ENCODE measurements around the gene OGG1. TPM values are rescaled to one million over a fixed set of nuclear protein-coding genes. Genes with fewer than 3 reads are reported as not detected.

OGG1 gene
- total and polyA plus RNA-seq, 9 of the 15 experiments (the other 6 are each of a cell fraction or from before 2014, with no cell fraction given) = 6.6 to 33.0 (median 24.4) TPM

DNA sequence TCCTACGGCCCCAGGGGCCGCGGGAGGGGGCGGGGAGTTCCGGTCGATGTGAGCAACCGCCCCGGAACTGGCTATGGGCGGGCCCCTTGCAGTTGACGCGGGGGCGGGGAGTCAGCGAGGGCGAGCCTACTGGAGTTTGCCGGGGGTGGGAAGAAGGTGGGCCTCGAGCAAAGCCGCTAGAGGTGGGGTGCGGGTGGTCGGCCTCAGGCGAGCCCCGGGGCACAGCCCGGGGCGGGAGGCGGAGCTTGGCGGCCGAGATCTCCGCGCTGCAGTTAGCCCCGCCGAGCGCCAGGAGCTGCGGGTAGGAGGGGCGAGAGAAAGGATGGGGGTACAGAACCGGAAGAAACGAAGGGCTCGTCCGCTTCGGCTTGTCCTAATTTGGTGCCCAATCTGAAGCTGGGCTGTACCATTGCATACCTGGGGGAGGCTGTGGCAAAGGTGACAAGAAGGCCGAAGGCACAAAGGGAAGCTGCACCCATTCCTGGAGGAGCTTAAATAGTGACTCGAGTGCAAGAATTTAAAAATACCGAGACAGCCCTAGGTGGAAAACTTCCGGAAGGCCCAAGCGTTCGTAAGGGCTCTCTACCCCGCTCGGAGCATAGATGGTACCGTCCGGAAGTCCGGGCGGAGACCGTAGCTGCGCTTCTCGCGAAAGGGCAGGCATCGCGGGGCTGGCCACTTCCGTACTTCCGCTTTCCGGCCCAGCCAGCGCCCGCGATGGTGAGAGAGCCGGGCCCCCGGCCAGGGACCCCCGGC is 42.8 kb downstream of the OGG1 start, which contains the start of the genes ARPC4 and TADA3 (continued):
- TF ChIP-seq JUND (IDR thresholded peaks at IDR 0.05; ENCODE audit: borderline replicate concordance, low read depth, low read length) (peak; percentile 97), JUND (tag; IDR thresholded peaks at IDR 0.05; ENCODE audit: borderline replicate concordance, low read depth, low read length) (no peak), THRAP3 (IDR thresholded peaks at IDR 0.05; ENCODE audit: borderline replicate concordance) (no peak), RHOXF2B (CRISPR knock-in tag; conservative IDR thresholded peaks at IDR 0.05) (no peak), ZNF316 (IDR thresholded peaks at IDR 0.05) (no peak), STAG1 (CRISPR knock-in tag; IDR thresholded peaks at IDR 0.05; ENCODE audit: borderline replicate concordance) (no peak), STAT5A (IDR thresholded peaks at IDR 0.05; ENCODE audit: borderline replicate concordance, low read length) (peak; percentile 34; the same call in 1 of the 2 replicates), NFIC (IDR thresholded peaks at IDR 0.05) (no peak), HDGF (IDR thresholded peaks at IDR 0.05) (no peak), ZNF121 (CRISPR knock-in tag; conservative IDR thresholded peaks at IDR 0.05) (no peak), MYBL2 (IDR thresholded peaks at IDR 0.05; ENCODE audit: low read depth) (no peak), MYBL2 (CRISPR knock-in tag; IDR thresholded peaks at IDR 0.05; ENCODE audit: borderline replicate concordance) (no peak), KAT7 (CRISPR knock-in tag; IDR thresholded peaks at IDR 0.05; ENCODE audit: borderline replicate concordance) (peak; percentile 14; the same call in 1 of the 2 replicates), ZNF589 (CRISPR knock-in tag; IDR thresholded peaks at IDR 0.05; ENCODE audit: low read depth) (no peak), ZNF197 (CRISPR knock-in tag; IDR thresholded peaks at IDR 0.05; ENCODE audit: low read depth) (peak; percentile 91; the same call in 1 of the 2 replicates), HDAC2 (IDR thresholded peaks at IDR 0.05) (no peak), MEF2D (tag; conservative IDR thresholded peaks at IDR 0.05; ENCODE audit: low read depth) (0 out of 2 replicates have a peak, but pooled peaks have one; percentile 38), TRIM25 (IDR thresholded peaks at IDR 0.05; ENCODE audit: borderline replicate concordance) (no peak)
- TF ChIP-seq, protein P1, sequence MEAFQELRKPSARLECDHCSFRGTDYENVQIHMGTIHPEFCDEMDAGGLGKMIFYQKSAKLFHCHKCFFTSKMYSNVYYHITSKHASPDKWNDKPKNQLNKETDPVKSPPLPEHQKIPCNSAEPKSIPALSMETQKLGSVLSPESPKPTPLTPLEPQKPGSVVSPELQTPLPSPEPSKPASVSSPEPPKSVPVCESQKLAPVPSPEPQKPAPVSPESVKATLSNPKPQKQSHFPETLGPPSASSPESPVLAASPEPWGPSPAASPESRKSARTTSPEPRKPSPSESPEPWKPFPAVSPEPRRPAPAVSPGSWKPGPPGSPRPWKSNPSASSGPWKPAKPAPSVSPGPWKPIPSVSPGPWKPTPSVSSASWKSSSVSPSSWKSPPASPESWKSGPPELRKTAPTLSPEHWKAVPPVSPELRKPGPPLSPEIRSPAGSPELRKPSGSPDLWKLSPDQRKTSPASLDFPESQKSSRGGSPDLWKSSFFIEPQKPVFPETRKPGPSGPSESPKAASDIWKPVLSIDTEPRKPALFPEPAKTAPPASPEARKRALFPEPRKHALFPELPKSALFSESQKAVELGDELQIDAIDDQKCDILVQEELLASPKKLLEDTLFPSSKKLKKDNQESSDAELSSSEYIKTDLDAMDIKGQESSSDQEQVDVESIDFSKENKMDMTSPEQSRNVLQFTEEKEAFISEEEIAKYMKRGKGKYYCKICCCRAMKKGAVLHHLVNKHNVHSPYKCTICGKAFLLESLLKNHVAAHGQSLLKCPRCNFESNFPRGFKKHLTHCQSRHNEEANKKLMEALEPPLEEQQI (IDR thresholded peaks at IDR 0.05) = no peak
- TF ChIP-seq, protein P2, sequence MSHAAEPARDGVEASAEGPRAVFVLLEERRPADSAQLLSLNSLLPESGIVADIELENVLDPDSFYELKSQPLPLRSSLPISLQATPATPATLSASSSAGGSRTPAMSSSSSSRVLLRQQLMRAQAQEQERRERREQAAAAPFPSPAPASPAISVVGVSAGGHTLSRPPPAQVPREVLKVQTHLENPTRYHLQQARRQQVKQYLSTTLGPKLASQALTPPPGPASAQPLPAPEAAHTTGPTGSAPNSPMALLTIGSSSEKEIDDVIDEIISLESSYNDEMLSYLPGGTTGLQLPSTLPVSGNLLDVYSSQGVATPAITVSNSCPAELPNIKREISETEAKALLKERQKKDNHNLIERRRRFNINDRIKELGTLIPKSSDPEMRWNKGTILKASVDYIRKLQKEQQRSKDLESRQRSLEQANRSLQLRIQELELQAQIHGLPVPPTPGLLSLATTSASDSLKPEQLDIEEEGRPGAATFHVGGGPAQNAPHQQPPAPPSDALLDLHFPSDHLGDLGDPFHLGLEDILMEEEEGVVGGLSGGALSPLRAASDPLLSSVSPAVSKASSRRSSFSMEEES (CRISPR knock-in tag; IDR thresholded peaks at IDR 0.05) = no peak
- TF ChIP-seq, protein P3, sequence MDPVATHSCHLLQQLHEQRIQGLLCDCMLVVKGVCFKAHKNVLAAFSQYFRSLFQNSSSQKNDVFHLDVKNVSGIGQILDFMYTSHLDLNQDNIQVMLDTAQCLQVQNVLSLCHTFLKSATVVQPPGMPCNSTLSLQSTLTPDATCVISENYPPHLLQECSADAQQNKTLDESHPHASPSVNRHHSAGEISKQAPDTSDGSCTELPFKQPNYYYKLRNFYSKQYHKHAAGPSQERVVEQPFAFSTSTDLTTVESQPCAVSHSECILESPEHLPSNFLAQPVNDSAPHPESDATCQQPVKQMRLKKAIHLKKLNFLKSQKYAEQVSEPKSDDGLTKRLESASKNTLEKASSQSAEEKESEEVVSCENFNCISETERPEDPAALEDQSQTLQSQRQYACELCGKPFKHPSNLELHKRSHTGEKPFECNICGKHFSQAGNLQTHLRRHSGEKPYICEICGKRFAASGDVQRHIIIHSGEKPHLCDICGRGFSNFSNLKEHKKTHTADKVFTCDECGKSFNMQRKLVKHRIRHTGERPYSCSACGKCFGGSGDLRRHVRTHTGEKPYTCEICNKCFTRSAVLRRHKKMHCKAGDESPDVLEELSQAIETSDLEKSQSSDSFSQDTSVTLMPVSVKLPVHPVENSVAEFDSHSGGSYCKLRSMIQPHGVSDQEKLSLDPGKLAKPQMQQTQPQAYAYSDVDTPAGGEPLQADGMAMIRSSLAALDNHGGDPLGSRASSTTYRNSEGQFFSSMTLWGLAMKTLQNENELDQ (CRISPR knock-in tag; IDR thresholded peaks at IDR 0.05; ENCODE audit: borderline replicate concordance) = no peak
